ELR (cell line): ENCODE measurements around the gene NELFE.

Experiments used
- DNase-seq: peaks from one replicate; pipeline ENCODE4 v3.0.0-alpha.2; 2015; ENCODE audit warnings: low read depth

NELFE gene

DNA sequence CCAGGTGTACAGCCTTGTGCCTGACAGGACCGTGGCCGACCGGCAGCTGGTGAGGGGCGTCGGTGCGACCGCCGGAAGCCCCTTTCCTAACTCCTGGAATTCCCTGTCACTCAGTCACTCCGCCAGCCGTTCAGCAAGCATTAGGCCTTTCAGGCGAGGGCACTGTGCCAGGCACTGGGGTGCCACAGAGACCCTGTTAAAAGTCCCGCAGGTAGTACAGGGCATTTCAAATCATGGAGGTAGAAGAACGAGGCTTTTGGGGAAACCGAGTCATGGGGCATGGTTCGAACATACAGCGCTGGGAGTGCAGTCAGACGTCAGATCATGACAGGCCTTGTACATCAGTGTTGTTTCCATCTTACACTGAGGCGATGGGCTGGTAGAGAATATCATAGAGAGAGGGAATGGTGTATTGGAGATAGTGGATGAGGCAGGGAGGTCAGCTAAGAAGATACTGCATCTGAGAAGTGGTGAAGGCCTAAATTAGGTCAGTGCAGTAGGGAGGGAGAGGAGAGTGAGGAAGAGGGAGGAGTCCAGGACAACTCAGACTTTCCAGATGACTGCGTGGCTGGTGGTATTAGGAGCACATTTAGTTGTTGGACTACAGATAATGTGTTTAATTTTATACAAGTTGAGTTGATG, 14.1 kb upstream of the NELFE start:
- peak; percentile 52 for DNase-seq

GRCh38 chr6:31971993-31972708, 13.4 kb upstream of the NELFE start, which contains the start of gene DXO:
DXO (minus strand) TSS chr6:31972138; CDS start chr6:31971675, 463 bp downstream.
- peak; percentile 99 for DNase-seq

GRCh38 chr6:31971279-31971992, 12.7 kb upstream of the NELFE start:
- DNase-seq: no peak

DNA sequence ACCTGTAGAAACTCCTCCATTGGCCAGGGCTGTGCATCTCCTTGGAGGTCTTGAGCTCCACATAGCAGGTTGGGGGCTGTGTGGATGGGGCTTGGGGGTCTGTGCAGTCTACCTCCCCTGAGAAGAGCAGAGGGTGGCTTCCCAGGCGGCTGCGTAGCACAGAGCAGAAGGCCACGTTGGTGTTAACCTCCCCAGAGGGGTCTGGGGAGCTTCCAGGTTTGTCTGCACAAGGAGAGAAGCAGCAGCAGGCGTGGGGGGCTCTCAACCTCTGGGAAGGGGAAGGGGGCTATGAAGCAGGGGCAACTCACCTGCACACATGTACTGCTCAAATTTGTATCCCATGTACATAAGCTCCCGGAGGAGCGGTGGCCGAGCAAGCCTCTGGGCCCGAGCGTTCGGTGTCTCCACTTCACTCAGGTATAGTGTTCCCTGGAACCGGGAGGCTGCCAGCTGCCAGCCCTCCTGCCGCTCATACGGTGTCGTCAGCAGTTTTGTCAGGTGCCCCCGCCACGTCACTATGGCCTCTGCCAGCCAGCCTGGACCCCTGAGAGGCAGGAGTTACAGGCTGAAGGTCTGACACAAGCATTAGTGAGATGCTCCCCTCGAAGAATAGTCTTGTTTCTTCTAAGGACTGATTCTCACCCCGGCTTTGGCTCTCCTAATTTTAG, 12.0 kb upstream of the NELFE start:
- DNase-seq: no peak

DNA sequence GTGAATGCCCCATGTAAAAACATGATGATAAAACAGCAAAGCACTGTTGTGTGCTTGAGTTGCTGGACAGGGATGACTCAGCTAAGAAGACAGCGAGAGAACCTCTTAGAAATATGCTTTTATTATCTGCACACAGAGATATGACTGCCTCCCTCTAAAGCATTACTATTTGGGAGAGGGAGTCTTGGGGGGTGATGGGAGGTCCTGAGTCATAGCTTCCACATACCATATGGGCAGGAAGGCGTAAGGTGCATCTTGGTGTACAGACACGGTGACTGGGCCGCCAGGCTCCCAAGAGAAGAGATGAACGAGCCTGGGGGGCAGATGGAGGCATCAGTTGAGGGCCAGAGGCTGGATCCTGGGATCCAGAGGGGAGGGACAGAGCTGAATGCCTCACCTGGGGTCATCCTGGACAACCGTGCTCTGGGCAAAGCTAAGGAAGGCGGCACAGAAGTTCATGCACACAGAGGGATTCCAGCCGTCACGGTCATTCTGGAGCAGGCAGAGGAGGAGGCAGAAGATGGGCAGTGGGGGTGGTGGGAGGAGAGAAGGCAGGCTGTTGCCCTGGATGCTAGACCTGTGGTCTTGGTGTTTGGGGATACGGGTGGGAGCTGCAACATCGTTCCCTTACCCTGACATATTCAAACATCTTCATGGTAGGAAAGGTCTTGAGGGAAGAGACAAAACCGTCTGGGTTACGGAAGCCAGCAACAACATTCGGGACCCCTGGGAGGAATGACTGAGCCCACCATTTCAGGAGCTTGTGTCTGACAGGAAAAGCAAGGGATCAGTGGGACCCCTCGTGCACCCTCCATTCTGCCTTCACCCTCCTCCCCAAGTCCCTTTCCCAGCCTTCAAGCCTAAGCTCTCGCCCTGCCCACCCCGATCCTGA, 11.2 kb upstream of the NELFE start:
- DNase-seq: peak; percentile 47

DNA sequence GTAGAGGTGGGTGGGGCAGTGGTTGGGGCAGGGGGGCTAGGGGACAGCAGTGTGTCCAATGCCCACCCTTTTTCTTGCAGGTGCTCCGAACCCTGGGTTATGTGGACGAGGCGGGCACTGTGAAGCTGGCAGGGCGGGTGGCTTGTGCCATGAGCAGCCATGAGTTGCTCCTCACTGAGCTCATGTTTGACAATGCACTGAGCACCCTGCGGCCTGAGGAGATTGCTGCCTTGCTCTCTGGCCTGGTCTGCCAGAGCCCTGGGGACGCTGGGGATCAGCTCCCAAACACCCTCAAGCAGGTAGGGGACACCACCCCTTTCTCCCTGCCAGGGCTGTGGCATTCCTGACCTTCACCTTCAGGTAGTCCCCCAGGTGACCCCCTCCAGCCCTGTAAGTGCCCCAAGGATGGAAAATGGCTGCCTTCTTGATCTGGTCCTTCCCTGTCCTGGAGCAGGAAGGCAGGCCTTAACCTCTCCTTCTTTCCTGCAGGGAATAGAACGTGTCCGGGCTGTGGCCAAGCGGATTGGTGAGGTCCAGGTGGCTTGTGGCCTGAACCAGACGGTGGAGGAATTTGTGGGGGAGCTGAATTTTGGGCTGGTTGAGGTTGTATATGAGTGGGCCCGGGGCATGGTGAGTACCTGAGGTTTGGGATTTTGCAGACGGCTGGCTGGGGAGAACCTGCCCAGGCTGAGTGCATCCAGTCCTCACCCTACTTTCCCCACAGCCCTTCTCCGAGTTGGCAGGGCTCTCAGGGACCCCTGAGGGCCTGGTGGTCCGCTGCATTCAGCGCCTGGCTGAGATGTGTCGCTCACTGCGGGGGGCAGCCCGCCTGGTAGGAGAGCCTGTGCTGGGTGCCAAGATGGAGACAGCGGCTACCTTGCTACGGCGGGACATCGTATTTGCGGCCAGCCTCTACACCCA, 10.3 kb upstream of the NELFE start:
- DNase-seq: no peak

- DNase-seq: no peak
Measured at GRCh38 chr6:31968326-31968725, 9.6 kb upstream of the NELFE start.

DNA sequence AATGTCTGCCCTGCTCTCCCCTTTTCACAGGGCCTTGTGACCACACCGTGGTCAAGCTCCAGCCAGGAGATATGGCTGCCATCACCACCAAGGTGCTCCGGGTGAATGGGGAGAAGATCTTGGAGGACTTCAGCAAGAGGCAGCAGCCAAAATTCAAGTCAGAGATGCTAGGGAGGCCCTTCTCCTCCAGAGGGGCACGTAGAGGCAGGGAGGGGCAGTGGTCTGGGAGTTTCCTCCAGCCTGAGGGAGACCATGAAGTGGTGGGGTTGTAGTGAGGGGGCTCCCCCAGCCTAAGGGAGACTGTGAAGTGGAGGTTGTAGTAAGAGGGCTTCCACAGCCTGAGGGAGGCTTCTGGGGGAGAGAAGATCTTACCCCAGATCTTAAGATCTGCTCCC, 9.2 kb upstream of the NELFE start:
- no peak for DNase-seq

GRCh38 chr6:31966997-31967925, 8.5 kb upstream of the NELFE start:
- no peak for DNase-seq

DNA sequence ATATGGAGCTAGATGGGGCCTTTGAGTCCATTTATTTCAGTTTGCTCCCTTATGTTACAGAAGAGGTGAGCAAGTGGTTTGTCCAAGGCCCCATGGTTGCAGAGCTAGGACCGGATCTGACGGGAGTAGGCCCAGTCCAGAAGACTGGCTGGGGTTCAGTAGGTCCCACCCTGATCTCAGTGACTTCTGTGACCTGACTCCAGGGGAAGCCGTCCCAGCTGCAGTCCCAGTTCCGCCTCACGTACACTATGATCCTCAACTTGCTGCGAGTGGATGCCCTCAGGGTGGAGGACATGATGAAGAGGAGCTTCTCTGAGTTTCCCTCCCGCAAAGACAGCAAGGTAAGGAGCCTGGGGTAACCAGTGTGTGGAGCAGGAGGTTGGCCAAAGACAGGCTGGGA, 7.7 kb upstream of the NELFE start:
- no peak for DNase-seq

DNA sequence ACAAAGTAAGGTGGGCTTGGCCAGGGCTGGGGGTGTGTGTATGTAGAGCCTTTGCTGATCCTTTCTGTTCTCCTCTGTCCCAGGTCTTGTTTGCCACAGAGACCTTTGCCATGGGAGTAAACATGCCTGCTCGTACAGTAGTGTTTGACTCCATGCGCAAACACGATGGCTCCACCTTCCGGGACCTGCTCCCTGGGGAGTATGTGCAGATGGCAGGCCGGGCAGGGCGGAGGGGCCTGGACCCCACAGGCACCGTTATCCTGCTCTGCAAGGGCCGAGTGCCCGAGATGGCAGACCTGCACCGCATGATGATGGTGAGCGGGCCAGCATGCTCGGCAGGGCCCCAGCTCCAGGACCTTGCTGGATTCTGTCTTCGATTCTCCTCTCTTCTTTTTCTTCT, 6.9 kb upstream of the NELFE start:
- DNase-seq: no peak

DNA sequence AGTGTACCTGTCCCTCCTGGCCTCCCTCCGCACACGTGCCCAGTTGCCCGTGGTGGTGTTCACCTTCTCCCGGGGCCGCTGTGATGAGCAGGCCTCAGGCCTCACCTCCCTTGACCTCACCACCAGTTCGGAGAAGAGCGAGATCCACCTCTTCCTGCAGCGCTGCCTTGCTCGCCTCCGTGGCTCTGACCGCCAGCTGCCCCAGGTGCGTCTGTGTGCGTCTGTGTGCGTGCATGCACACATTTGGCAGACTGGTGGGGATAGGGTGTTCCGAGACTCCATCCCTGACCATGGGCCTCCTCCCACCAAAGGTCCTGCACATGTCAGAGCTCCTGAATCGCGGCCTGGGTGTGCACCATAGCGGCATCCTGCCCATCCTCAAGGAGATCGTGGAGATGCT, 5.2 kb upstream of the NELFE start:
- no peak for DNase-seq

DNA sequence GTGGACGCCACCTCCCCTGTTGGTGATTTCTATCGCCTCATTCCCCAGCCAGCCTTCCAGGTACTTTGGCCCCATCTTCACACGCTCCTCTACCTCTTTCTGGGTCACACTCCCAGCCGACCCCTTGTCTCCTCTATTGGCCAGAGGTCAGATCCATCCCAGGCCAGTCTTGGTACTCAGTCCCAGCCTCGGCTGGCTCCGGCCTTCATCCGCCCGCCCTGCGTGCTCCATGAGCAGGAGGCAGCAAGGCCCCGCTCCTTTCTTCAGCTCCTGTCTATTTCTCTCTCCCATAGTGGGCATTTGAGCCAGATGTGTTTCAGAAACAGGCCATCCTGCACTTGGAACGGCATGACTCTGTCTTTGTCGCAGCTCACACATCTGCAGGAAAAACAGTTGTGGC, 2.8 kb upstream of the NELFE start:
- no peak for DNase-seq

- peak; percentile 30 for DNase-seq
Measured at GRCh38 chr6:31958412-31958740, 395 bp downstream of the NELFE start.

GRCh38 chr6:31956796-31957195, 2.0 kb downstream of the NELFE start:
- DNase-seq: no peak

GRCh38 chr6:31954511-31954910, 4.3 kb downstream of the NELFE start:
- no peak for DNase-seq

DNA sequence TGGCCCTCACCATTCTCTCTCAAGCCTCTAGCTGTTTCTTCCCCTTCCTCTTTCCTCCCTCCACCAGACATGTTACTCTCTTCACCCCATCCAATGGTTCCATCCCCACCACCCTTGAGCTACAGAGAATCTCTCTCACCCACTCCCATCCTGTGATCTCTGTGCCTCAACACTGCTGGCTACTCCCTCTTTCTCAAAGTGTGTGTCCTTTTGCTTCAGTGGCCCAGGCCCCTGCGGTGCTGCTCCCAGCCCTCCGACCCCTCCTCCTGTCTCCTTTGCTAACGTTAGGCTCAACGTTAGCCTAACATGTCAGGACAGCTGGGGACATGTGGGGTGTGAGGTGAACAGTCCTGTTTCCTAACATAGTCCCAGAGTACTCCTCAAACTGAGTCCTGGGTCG, 5.9 kb downstream of the NELFE start:
- no peak for DNase-seq

GRCh38 chr6:31952140-31952805, 6.5 kb downstream of the NELFE start:
- DNase-seq: peak; percentile 78
